Measurements from ENCODE around the gene ENC1. TPM values are rescaled to one million over a fixed set of nuclear protein-coding genes. Genes with fewer than 3 reads are reported as not detected.
A peak's percentile ranks its signal among the peaks of the same experiment; 100 is the strongest.

ENC1 gene
- total RNA-seq, 1 experiment from 2014 or later, result 30.0 TPM

DNA sequence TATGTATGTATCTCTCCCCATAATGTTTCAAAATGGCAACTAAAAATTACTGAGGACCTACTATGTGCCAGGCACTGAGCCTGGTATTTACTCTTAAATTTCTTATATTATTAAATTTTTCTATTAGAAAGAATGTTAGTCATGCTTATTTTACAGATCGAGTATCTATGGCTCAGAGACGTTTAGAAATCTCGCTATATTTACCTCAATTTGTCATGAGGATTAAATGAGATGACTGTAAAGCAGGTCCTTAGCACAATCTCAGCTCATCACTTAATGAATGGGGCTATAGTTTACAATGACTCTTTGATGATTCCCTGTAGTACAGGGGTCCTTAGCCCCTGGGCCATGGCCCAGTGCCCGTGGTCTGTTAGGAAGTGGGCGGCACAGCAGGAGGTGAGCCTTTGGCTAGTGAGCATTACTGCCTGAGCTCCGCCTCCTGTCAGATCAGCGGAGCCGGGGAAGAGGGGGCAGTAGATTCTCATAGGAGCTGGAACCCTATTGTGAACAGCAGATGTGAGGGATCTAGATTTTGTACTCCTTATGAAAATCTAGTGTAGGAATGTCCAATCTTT, 15.5 kb downstream of the ENC1 start:
- DNase-seq (ENCODE audit: low read depth, low spot score) (no peak), ATAC-seq (peak; percentile 47; the same call in 1 of the 2 replicates)
- no TSS peak for BruUV-seq (replicated peaks)
- no peaks in the 10 kb centered on the region for H4K20me1 ChIP-seq (ENCODE audit: insufficient read depth)
- no peak for TF ChIP-seq FOSL1 (IDR thresholded peaks at IDR 0.05; ENCODE audit: low read depth)
- TF ChIP-seq POLR2A (IDR thresholded peaks at IDR 0.05; ENCODE audit: borderline replicate concordance, extremely low read depth, insufficient read depth, insufficient read length), result no peak
- no peak for TF ChIP-seq CBX3 (IDR thresholded peaks at IDR 0.05; ENCODE audit: low read depth)
- no peak for TF ChIP-seq SP1 (IDR thresholded peaks at IDR 0.05; ENCODE audit: low read depth)
- TF ChIP-seq SIN3A (IDR thresholded peaks at IDR 0.05; ENCODE audit: low read depth), result no peak
- no peak for TF ChIP-seq JUND (IDR thresholded peaks at IDR 0.05)
- TF ChIP-seq ELF1 (IDR thresholded peaks at IDR 0.05; ENCODE audit: borderline replicate concordance, low read depth), result no peak
- TF ChIP-seq, protein P1, sequence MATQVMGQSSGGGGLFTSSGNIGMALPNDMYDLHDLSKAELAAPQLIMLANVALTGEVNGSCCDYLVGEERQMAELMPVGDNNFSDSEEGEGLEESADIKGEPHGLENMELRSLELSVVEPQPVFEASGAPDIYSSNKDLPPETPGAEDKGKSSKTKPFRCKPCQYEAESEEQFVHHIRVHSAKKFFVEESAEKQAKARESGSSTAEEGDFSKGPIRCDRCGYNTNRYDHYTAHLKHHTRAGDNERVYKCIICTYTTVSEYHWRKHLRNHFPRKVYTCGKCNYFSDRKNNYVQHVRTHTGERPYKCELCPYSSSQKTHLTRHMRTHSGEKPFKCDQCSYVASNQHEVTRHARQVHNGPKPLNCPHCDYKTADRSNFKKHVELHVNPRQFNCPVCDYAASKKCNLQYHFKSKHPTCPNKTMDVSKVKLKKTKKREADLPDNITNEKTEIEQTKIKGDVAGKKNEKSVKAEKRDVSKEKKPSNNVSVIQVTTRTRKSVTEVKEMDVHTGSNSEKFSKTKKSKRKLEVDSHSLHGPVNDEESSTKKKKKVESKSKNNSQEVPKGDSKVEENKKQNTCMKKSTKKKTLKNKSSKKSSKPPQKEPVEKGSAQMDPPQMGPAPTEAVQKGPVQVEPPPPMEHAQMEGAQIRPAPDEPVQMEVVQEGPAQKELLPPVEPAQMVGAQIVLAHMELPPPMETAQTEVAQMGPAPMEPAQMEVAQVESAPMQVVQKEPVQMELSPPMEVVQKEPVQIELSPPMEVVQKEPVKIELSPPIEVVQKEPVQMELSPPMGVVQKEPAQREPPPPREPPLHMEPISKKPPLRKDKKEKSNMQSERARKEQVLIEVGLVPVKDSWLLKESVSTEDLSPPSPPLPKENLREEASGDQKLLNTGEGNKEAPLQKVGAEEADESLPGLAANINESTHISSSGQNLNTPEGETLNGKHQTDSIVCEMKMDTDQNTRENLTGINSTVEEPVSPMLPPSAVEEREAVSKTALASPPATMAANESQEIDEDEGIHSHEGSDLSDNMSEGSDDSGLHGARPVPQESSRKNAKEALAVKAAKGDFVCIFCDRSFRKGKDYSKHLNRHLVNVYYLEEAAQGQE (IDR thresholded peaks at IDR 0.05; ENCODE audit: low read depth), result no peak
- TF ChIP-seq CEBPB (IDR thresholded peaks at IDR 0.05; ENCODE audit: low read depth), result no peak
- no peak for TF ChIP-seq POLR2AphosphoS5 (IDR thresholded peaks at IDR 0.05; ENCODE audit: low read depth, low read length)
- no peak for TF ChIP-seq TCF7L2 (IDR thresholded peaks at IDR 0.05; ENCODE audit: borderline replicate concordance, extremely low read depth, insufficient read depth, insufficient read length)
- H3K4me1 ChIP-seq (ENCODE audit: control insufficient read depth in 1 of 2, insufficient read depth in 2 of 2, low read length in 2 of 2), result peaks cover 37 to 39% of the 10 kb centered on the region in 2 experiments
- H3K36me3 ChIP-seq (ENCODE audit: control insufficient read depth in 1 of 2, insufficient read depth in 2 of 2, low read length in 2 of 2), result peaks cover 11 to 13% of the 10 kb centered on the region in 2 experiments
- H3K27ac ChIP-seq (ENCODE audit: low read depth, low read length), result no peak overlapping the region
- no peaks in the 10 kb centered on the region for H3K79me2 ChIP-seq (ENCODE audit: insufficient read depth, low read length)
- H3K4me2 ChIP-seq (ENCODE audit: low read length), result no peak overlapping the region; the same call in 1 of the 2 replicates
- ChIA-PET POLR2A (interaction anchor here (1.6 kb wide), 1 partner anchor 15 kb away, joined by 6 read pairs; the partner anchor contains the start of gene ENC1), CTCF (interaction anchor here (0.8 to 1.1 kb wide), 3 partner anchors 9 to 413 kb away, joined by 3 to 5 read pairs (median 3); no protein-coding TSS in a partner anchor), RAD21 (ENCODE audit: low non-redundant PET in 1 of 2, low total read pairs in 2 of 2, uncharacterized antibody in 2 of 2, unreplicated experiment in 2 of 2) (interaction anchor here in 1 of 2 experiments (1.6 kb wide), 1 partner anchor 16 kb away, joined by 3 read pairs; the partner anchor contains the start of gene ENC1)
- no peak overlapping the region for H3K4me3 ChIP-seq (replicated peaks in 1 of 2; ENCODE audit: low read depth in 1 of 2, low read length in 2 of 2)
- no peak overlapping the region for H3K9ac ChIP-seq (ENCODE audit: low read length)
- no peaks in the 10 kb centered on the region for H3K9me2 ChIP-seq (ENCODE audit: insufficient read depth)
- no peaks in the 10 kb centered on the region for H3K9me3 ChIP-seq (ENCODE audit: control insufficient read depth in 1 of 2, insufficient read depth in 1 of 2, low read depth in 1 of 2, low read length in 2 of 2)
- H2AFZ ChIP-seq (ENCODE audit: low read depth, low read length, poor library complexity, severe bottlenecking), result no peak overlapping the region
- intact Hi-C loops (cut with micrococcal nuclease), result no loop called here
- H3K27me3 ChIP-seq (ENCODE audit: insufficient read depth, low read length), result no peaks in the 10 kb centered on the region

Data from HCT116 (cell line).